ENCODE results near the gene GRK5. TPM values are rescaled to one million over a fixed set of nuclear protein-coding genes. Genes with fewer than 3 reads are reported as not detected.

GRK5 gene
- total RNA-seq, 1 experiment from 2014 or later, result 4.8 TPM

GRCh38 chr10:119375574-119376272 lies 168.4 kb downstream of the GRK5 start:
- Histone ChIP-seq H3K4me3 (no peak overlapping the region), H2AFZ (no peak overlapping the region), H3F3A (ENCODE audit: insufficient read depth, low read depth) (no peaks in the 10 kb centered on the region), H3K4me1 (replicated peaks; ENCODE audit: insufficient read depth) (no peaks in the 10 kb centered on the region), H3K4me2 (no peak overlapping the region), H3K79me2 (ENCODE audit: low read depth) (no peaks in the 10 kb centered on the region), H4K20me1 (ENCODE audit: insufficient read depth) (no peaks in the 10 kb centered on the region), H3K9me2 (ENCODE audit: insufficient read depth) (no peaks in the 10 kb centered on the region), H3K36me3 (ENCODE audit: low read depth) (no peaks in the 10 kb centered on the region), H3K27ac (no peak overlapping the region), H3K9me3 (ENCODE audit: insufficient read depth, low read depth) (no peaks in the 10 kb centered on the region), H3K27me3 (ENCODE audit: insufficient read depth, low read depth) (no peaks in the 10 kb centered on the region)
- CTCF ChIA-PET, result no interaction called here
- intact Hi-C loops (cut with micrococcal nuclease; ENCODE audit: unreplicated experiment), result no loop called here
- no peak for TF ChIP-seq EZH2 (IDR thresholded peaks at IDR 0.05; ENCODE audit: low read depth)
- no peak for TF ChIP-seq CTCF (conservative IDR thresholded peaks at IDR 0.05)
- POLR2A ChIA-PET (ENCODE audit: unreplicated experiment), result no interaction called here
- DNase-seq, result no peak
- BruUV-seq (replicated peaks), result no TSS peak

- H3K4me2 ChIP-seq, result no peak overlapping the region
- ChIA-PET POLR2A (ENCODE audit: unreplicated experiment) (no interaction called here), CTCF (no interaction called here)
- no peaks in the 10 kb centered on the region for H3K79me2 ChIP-seq (ENCODE audit: low read depth)
- H3F3A ChIP-seq (ENCODE audit: insufficient read depth, low read depth), result no peaks in the 10 kb centered on the region
- H4K20me1 ChIP-seq (ENCODE audit: insufficient read depth), result no peaks in the 10 kb centered on the region
- H3K9me3 ChIP-seq (ENCODE audit: insufficient read depth, low read depth), result no peaks in the 10 kb centered on the region
- H3K9me2 ChIP-seq (ENCODE audit: insufficient read depth), result no peaks in the 10 kb centered on the region
- DNase-seq, result no peak
- H3K27ac ChIP-seq, result no peak overlapping the region
- H2AFZ ChIP-seq, result no peak overlapping the region
- no TSS peak for BruUV-seq (replicated peaks)
- no peaks in the 10 kb centered on the region for H3K4me1 ChIP-seq (replicated peaks; ENCODE audit: insufficient read depth)
- no peaks in the 10 kb centered on the region for H3K27me3 ChIP-seq (ENCODE audit: insufficient read depth, low read depth)
- TF ChIP-seq CTCF (conservative IDR thresholded peaks at IDR 0.05) (no peak), EZH2 (IDR thresholded peaks at IDR 0.05; ENCODE audit: low read depth) (no peak)
- intact Hi-C loops (cut with micrococcal nuclease; ENCODE audit: unreplicated experiment), result no loop called here
- no peaks in the 10 kb centered on the region for H3K36me3 ChIP-seq (ENCODE audit: low read depth)
- H3K4me3 ChIP-seq, result no peak overlapping the region
These were observed 170.1 kb downstream of the GRK5 start for GRCh38 chr10:119377451-119377957.

GRCh38 chr10:119377958-119378736 lies 170.8 kb downstream of the GRK5 start:
- no peak for DNase-seq
- no peaks in the 10 kb centered on the region for H3K79me2 ChIP-seq (ENCODE audit: low read depth)
- no peak overlapping the region for H3K27ac ChIP-seq
- no peaks in the 10 kb centered on the region for H3K9me2 ChIP-seq (ENCODE audit: insufficient read depth)
- no peaks in the 10 kb centered on the region for H3K27me3 ChIP-seq (ENCODE audit: insufficient read depth, low read depth)
- TF ChIP-seq EZH2 (IDR thresholded peaks at IDR 0.05; ENCODE audit: low read depth), result no peak
- no peak for TF ChIP-seq CTCF (conservative IDR thresholded peaks at IDR 0.05)
- BruUV-seq (replicated peaks), result no TSS peak
- H3F3A ChIP-seq (ENCODE audit: insufficient read depth, low read depth), result no peaks in the 10 kb centered on the region
- H3K4me1 ChIP-seq (replicated peaks; ENCODE audit: insufficient read depth), result no peaks in the 10 kb centered on the region
- no peaks in the 10 kb centered on the region for H3K9me3 ChIP-seq (ENCODE audit: insufficient read depth, low read depth)
- H2AFZ ChIP-seq, result no peak overlapping the region
- H3K4me2 ChIP-seq, result no peak overlapping the region
- ChIA-PET CTCF (no interaction called here), POLR2A (ENCODE audit: unreplicated experiment) (no interaction called here)
- no peaks in the 10 kb centered on the region for H4K20me1 ChIP-seq (ENCODE audit: insufficient read depth)
- H3K36me3 ChIP-seq (ENCODE audit: low read depth), result no peaks in the 10 kb centered on the region
- no peak overlapping the region for H3K4me3 ChIP-seq
- intact Hi-C loops (cut with micrococcal nuclease; ENCODE audit: unreplicated experiment), result no loop called here

All from PC-9 (cell line).